ENCODE measurements around the gene WLS. TPM values are rescaled to one million over a fixed set of nuclear protein-coding genes. Genes with fewer than 3 reads are reported as not detected.

The WLS gene
- total RNA-seq, 2 experiments from 2014 or later: 0.22 to 0.52 TPM

DNA sequence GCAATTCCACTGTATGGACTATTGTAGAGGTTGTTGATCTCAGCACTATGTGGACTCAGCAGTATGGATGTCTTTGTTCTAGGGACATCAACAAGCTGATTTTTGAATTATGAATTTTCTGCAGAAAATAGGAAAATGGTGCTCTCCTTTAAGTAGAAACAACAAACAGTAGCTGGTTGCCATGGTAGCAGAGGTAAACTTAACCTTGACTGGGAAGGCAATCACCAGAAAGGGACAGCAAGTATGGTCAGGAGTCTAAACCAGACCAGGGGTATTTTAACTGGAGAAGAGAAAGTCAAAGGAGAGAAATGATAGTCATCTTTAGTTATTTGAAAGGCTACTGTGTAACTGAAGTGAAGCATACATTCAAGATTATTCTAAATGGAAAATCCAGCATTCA lies 22.3 kb downstream of the WLS start:
- intact Hi-C loops (cut with DNase I, micrococcal nuclease): no loop called here
- no peaks in the 10 kb centered on the region for H3K36me3 ChIP-seq (ENCODE audit: insufficient read depth, low read length)
- Mint-ChIP-seq H3K27ac (no peak overlapping the region), H3K4me3 (no peak overlapping the region), H3K9me3 (peaks cover 1% of the 10 kb centered on the region), H3K36me3 (ENCODE audit: low read depth) (no peaks in the 10 kb centered on the region), H3K4me1 (ENCODE audit: low read depth) (no peaks in the 10 kb centered on the region), H3K27me3 (no peaks in the 10 kb centered on the region)
- POLR2A ChIA-PET: no interaction called here
- DNase-seq: no peak
- no peak for ATAC-seq (ENCODE audit: poor library complexity)
- TF ChIP-seq, protein P1, sequence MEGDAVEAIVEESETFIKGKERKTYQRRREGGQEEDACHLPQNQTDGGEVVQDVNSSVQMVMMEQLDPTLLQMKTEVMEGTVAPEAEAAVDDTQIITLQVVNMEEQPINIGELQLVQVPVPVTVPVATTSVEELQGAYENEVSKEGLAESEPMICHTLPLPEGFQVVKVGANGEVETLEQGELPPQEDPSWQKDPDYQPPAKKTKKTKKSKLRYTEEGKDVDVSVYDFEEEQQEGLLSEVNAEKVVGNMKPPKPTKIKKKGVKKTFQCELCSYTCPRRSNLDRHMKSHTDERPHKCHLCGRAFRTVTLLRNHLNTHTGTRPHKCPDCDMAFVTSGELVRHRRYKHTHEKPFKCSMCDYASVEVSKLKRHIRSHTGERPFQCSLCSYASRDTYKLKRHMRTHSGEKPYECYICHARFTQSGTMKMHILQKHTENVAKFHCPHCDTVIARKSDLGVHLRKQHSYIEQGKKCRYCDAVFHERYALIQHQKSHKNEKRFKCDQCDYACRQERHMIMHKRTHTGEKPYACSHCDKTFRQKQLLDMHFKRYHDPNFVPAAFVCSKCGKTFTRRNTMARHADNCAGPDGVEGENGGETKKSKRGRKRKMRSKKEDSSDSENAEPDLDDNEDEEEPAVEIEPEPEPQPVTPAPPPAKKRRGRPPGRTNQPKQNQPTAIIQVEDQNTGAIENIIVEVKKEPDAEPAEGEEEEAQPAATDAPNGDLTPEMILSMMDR (IDR thresholded peaks at IDR 0.05): no peak
- H3K27ac ChIP-seq (ENCODE audit: low read depth in 1 of 2, low read length in 2 of 2): no peak overlapping the region
- H3K4me3 ChIP-seq (ENCODE audit: low read length): no peak overlapping the region
- CTCF ChIA-PET: no interaction called here
- no peaks in the 10 kb centered on the region for H3K9me3 ChIP-seq (ENCODE audit: control insufficient read depth in 1 of 2, insufficient read depth in 1 of 2, low read length in 2 of 2)
- no peaks in the 10 kb centered on the region for H3K27me3 ChIP-seq (ENCODE audit: control insufficient read depth in 1 of 2, insufficient read depth in 2 of 2, low read length in 2 of 2)
- H3K4me1 ChIP-seq (ENCODE audit: insufficient read depth, low read length): no peaks in the 10 kb centered on the region

DNA sequence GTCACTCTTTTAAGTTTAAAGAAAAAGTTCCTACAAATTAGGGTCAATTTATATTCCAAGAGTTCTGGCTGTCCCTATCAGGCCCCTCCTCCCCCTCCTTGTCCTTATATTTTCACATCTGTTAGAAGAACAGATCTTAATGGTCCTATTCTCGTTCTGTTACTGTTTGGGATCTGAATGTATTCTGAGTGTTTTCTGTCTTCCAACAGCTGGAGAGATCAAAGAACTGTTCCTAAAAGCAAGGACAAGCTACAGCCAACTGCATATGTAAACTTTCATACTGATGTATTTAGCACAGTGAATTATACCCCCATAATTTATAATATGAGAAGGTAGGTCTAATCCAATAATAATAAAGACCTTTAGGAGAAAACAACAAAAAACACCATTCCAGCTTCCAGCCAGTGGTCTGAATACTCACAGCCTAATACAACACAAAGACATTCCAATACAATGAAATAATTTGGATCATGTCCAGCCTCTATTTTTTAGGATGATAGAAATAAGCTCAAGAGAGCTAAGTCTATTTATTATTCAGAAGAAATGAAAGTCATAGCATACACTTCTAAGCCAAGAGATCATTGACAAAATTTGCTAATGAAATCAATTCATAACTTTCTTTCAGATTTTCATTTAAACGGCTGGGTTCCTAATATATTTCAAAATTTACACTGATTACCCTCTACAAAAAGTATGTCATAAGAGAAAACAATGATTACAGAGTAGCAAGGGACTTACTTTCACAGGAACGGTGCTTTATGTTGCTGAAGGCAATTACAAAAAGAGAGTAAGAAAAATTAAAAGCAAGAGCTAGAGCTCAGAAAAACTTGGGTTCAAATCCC lies 25.3 kb downstream of the WLS start:
- Histone ChIP-seq H3K9me3 (ENCODE audit: control insufficient read depth in 1 of 2, insufficient read depth in 1 of 2, low read length in 2 of 2) (no peaks in the 10 kb centered on the region), H3K4me1 (ENCODE audit: insufficient read depth, low read length) (no peaks in the 10 kb centered on the region), H3K27me3 (ENCODE audit: control insufficient read depth in 1 of 2, insufficient read depth in 2 of 2, low read length in 2 of 2) (no peaks in the 10 kb centered on the region), H3K4me3 (ENCODE audit: low read length) (no peak overlapping the region), H3K36me3 (ENCODE audit: insufficient read depth, low read length) (no peaks in the 10 kb centered on the region), H3K27ac (ENCODE audit: low read depth in 1 of 2, low read length in 2 of 2) (no peak overlapping the region)
- ChIA-PET POLR2A (no interaction called here), CTCF (no interaction called here)
- TF ChIP-seq, protein P1 (IDR thresholded peaks at IDR 0.05): no peak
- no peak overlapping the region for H3K27ac Mint-ChIP-seq
- no peak overlapping the region for H3K4me3 Mint-ChIP-seq
- ATAC-seq (ENCODE audit: poor library complexity) (no peak), DNase-seq (no peak)
- H3K27me3 Mint-ChIP-seq: no peaks in the 10 kb centered on the region
- H3K4me1 Mint-ChIP-seq (ENCODE audit: low read depth): no peaks in the 10 kb centered on the region
- peaks cover 1% of the 10 kb centered on the region for H3K9me3 Mint-ChIP-seq
- intact Hi-C loops (cut with DNase I, micrococcal nuclease): no loop called here
- H3K36me3 Mint-ChIP-seq (ENCODE audit: low read depth): no peaks in the 10 kb centered on the region

DNA sequence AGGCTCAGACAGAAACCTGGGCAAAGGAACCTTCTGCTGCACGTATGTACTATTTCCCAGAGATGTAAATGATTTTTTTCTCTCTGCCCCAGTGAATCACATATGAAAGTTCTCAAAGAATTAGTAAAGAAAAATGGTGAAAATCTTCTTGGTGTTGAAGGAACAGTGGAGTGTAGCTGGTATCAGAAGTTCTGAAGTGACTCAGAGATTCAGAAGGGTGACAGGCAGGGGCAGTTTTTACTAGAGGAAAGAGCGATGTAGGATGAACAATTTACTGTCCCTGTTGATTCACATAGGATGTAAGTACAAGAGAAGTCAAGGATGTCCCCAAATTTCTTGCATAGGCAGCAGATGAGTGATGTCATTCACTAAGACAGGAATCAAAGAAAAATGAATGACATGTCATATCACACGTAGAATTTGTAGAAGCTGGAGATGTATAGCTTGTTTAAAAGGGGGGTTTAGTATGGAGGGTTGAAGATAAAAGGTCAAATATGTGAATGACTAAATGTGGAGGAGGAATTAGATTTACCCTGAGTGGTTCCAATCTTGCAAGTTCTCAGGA lies 26.4 kb downstream of the WLS start:
- CTCF ChIA-PET: no interaction called here
- no peaks in the 10 kb centered on the region for H3K27me3 Mint-ChIP-seq
- no peaks in the 10 kb centered on the region for H3K4me1 Mint-ChIP-seq (ENCODE audit: low read depth)
- ATAC-seq (ENCODE audit: poor library complexity) (no peak), DNase-seq (no peak)
- H3K27ac Mint-ChIP-seq: no peak overlapping the region
- Histone ChIP-seq H3K36me3 (ENCODE audit: insufficient read depth, low read length) (no peaks in the 10 kb centered on the region), H3K4me1 (ENCODE audit: insufficient read depth, low read length) (no peaks in the 10 kb centered on the region), H3K27ac (ENCODE audit: low read depth in 1 of 2, low read length in 2 of 2) (no peak overlapping the region), H3K9me3 (ENCODE audit: control insufficient read depth in 1 of 2, insufficient read depth in 1 of 2, low read length in 2 of 2) (no peaks in the 10 kb centered on the region), H3K4me3 (ENCODE audit: low read length) (no peak overlapping the region), H3K27me3 (ENCODE audit: control insufficient read depth in 1 of 2, insufficient read depth in 2 of 2, low read length in 2 of 2) (no peaks in the 10 kb centered on the region)
- POLR2A ChIA-PET: no interaction called here
- intact Hi-C loops (cut with DNase I, micrococcal nuclease): no loop called here
- TF ChIP-seq, protein P1 (IDR thresholded peaks at IDR 0.05): no peak
- no peaks in the 10 kb centered on the region for H3K9me3 Mint-ChIP-seq
- H3K4me3 Mint-ChIP-seq: no peak overlapping the region
- H3K36me3 Mint-ChIP-seq (ENCODE audit: low read depth): no peaks in the 10 kb centered on the region

All from CD4-positive, alpha-beta T cell (primary cell).